Ishikawa (cell line): ENCODE results near the gene NKIRAS1.

Experiments
- CEBPB ChIP-seq: IDR thresholded peaks from 2 replicates; pipeline ENCODE4 v1.6.1; 2012
- CREB1 ChIP-seq: IDR thresholded peaks from 2 replicates; pipeline ENCODE4 v1.6.1; 2012; ENCODE audit warnings: low read depth
- EGR1 ChIP-seq: IDR thresholded peaks from 2 replicates; pipeline ENCODE4 v1.6.1; 2012
- EP300 ChIP-seq: IDR thresholded peaks from 2 replicates; pipeline ENCODE4 v1.6.1; 2012; ENCODE audit warnings: borderline replicate concordance
- FOXM1 ChIP-seq: IDR thresholded peaks from 2 replicates; pipeline ENCODE4 v1.6.1; 2012; ENCODE audit warnings: low read depth, borderline replicate concordance
- NFIC ChIP-seq: IDR thresholded peaks from 2 replicates; pipeline ENCODE4 v1.6.1; 2012
- RAD21 ChIP-seq: IDR thresholded peaks from 2 replicates; pipeline ENCODE4 v1.6.1; 2012; ENCODE audit warnings: low read depth
- REST ChIP-seq: IDR thresholded peaks from 2 replicates; pipeline ENCODE4 v1.6.1; 2012; ENCODE audit warnings: low read depth, mild to moderate bottlenecking
- TAF1 ChIP-seq: IDR thresholded peaks from 2 replicates; pipeline ENCODE4 v1.6.1; 2012; ENCODE audit warnings: low read depth, mild to moderate bottlenecking
- TCF12 ChIP-seq: IDR thresholded peaks from 2 replicates; pipeline ENCODE4 v1.6.1; 2012; ENCODE audit warnings: low read depth
- TEAD4 ChIP-seq: IDR thresholded peaks from 2 replicates; pipeline ENCODE4 v1.6.1; 2012
- USF1 ChIP-seq: IDR thresholded peaks from 2 replicates; pipeline ENCODE4 v1.6.1; 2012
- YY1 ChIP-seq: IDR thresholded peaks from 2 replicates; pipeline ENCODE4 v1.6.1; 2012; ENCODE audit warnings: low read depth
- ZBTB7A ChIP-seq: IDR thresholded peaks from 2 replicates; pipeline ENCODE4 v1.6.1; 2012; ENCODE audit warnings: low read depth
- TF ChIP-seq, protein P1 (sequence below): IDR thresholded peaks from 2 replicates; pipeline ENCODE4 v1.6.1; 2012

The NKIRAS1 gene

GRCh38 chr3:23945663-23945912 is 28.8 kb upstream of the NKIRAS1 start:
- TF ChIP-seq REST: no peak
- no peak for TF ChIP-seq FOXM1
- 0 out of 2 replicates have a peak, but pooled peaks have one; percentile 74 for TF ChIP-seq CREB1
- TF ChIP-seq EP300: no peak
- TF ChIP-seq USF1: no peak
- no peak for TF ChIP-seq TEAD4
- TF ChIP-seq CEBPB: no peak
- no peak for TF ChIP-seq NFIC
- no peak for TF ChIP-seq TCF12
- peak; percentile 3; the same call in 1 of the 2 replicates for TF ChIP-seq ZBTB7A
- TF ChIP-seq EGR1: no peak
- TF ChIP-seq, protein P1, sequence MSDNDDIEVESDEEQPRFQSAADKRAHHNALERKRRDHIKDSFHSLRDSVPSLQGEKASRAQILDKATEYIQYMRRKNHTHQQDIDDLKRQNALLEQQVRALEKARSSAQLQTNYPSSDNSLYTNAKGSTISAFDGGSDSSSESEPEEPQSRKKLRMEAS: peak; percentile 94
- no peak for TF ChIP-seq RAD21
- no peak for TF ChIP-seq TAF1
- no peak for TF ChIP-seq YY1

DNA sequence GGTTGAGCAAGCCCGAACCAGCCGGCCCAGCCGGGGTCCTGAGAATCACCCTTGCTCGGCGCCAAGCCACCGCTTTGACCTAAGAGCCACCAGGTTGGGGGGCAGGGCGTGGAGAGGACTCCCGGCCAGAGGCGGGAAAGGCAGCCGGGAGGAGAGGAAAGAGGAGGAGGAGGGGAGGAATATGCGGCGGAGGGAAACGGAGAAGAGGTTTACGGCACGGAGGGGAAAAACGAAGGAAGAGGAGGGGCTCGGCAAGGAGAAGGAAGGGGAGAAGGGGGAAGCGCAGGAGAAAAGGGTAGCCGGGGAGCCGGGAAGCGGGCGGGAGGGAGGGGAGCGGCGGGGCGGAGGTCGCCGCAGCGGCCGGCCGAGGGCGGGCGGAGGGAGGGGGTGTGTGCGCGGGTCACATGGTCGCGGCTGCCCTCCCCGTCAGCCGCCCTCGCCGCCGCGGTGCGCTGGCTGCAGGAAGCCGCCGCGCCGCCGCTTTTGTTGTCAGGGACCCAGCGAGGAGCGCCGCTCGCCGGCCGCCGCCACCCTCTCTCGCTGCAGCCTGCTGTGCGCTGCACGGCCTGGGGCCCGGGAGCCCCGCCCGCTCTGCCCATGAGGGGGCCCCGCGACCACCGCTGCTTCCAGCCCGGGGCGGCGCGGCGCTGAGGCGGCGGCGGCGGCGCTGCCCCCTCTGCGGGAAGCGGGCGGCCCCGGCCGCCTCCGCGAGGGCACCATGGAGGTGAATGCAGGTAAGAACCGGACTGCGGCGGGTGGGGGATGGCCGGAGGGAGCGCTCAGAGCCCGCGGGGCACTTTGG is 28.3 kb upstream of the NKIRAS1 start, which contains the start of gene NR1D2:
TSS of gene NR1D2 (plus strand) at position 426 of the 802 bp plus-strand sequence. CDS start at position 719, 293 bp downstream.
- TF ChIP-seq RAD21: no peak
- TF ChIP-seq USF1: peak; percentile 90
- no peak for TF ChIP-seq EGR1
- no peak for TF ChIP-seq CREB1
- peak; percentile 22; the same call in 1 of the 2 replicates for TF ChIP-seq TAF1
- TF ChIP-seq, protein P1: peak; percentile 65; the same call in 1 of the 2 replicates
- TF ChIP-seq ZBTB7A: 0 out of 2 replicates have a peak, but pooled peaks have one; percentile 43
- no peak for TF ChIP-seq NFIC
- no peak for TF ChIP-seq YY1
- no peak for TF ChIP-seq TEAD4

DNA sequence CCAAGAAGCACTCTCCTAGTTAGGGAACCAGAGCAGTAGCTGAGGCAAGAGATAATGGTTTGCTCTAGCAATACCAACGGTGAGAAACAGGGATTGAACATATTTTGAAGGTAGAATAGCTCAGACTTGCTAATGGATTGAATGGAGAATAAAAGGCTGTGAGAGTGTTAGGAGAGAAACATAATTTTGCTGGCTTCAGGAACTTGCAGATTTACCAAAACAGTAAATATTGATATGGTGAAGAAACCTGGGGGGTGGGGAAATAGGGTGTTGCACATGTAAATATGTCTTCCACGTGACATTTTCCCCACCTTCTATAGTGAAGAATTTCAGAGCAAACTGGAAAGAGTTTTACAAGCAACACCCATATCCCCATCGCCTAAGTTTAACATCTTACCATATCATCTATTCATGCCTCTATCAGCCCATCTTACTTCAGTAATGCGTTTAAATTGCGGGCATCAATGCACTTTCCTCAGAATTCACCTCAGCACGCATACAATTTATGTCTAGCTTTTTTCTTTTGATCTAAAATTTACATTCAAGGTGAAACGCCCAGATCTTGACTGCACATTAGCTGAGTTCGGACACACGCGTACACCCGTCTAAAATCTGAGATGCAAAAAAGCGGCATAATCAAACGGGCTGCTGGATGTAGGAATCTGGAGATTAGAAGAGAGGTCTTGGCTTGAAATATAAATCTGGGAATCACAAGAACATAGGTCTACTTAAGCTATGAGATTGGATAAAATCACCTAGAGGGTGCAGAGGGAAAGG is 27.4 kb upstream of the NKIRAS1 start:
- TF ChIP-seq USF1: no peak
- TF ChIP-seq ZBTB7A: no peak
- no peak for TF ChIP-seq CREB1
- TF ChIP-seq, protein P1: no peak
- TF ChIP-seq NFIC: no peak
- no peak for TF ChIP-seq CEBPB
- no peak for TF ChIP-seq EGR1
- TF ChIP-seq FOXM1: no peak
- TF ChIP-seq TCF12: no peak
- TF ChIP-seq REST: no peak
- TF ChIP-seq EP300: no peak
- TF ChIP-seq YY1: no peak
- no peak for TF ChIP-seq TEAD4
- TF ChIP-seq TAF1: no peak
- TF ChIP-seq RAD21: no peak

GRCh38 chr3:23942546-23942945 is 25.8 kb upstream of the NKIRAS1 start:
- TF ChIP-seq EP300 (no peak), RAD21 (no peak), CREB1 (no peak), CEBPB (no peak), YY1 (no peak), USF1 (no peak), NFIC (no peak), TEAD4 (no peak), TAF1 (no peak), ZBTB7A (no peak), TCF12 (no peak), REST (no peak), FOXM1 (no peak), EGR1 (no peak)
- TF ChIP-seq, protein P1: no peak
